SK-MEL-5 (cell line): ENCODE data around the gene MYL11. TPM values are rescaled to one million over a fixed set of nuclear protein-coding genes. Genes with fewer than 3 reads are reported as not detected.
"Not testable (repeated sequence)": the region's sequence is repeated elsewhere in the genome, so short reads cannot be mapped to it uniquely, and the experiment has no call there.

Experiments used
- DNase-seq: peaks from one replicate; pipeline ENCODE4 v3.0.0-alpha.2; 2016; ENCODE audit warnings: low read depth, low spot score
- in situ Hi-C: cut with HindIII; loops from 2 replicates; pipeline ENCODE4 v1.10.0; 2016; ENCODE audit warnings: low sequenced_read_pairs, high pct_unique_total_duplicates, low pct_unique_long_range_greater_than_20kb
- total RNA-seq: library from RNA; depleted of rRNA; stranded (reverse); fragments of >200 nt; shearing (Covaris generic); gene quantifications from 2 replicates; pipeline ENCODE4 v1.2.3, GENCODE V29; 2014

MYL11 gene
- total RNA-seq, 1 experiment from 2014 or later = not detected

- in situ Hi-C loops = no loop called here
- no peak for DNase-seq
Observed at GRCh38 chr16:30379158-30379783, 4.7 kb downstream of the MYL11 start.

GRCh38 chr16:30380072-30380802 lies 5.6 kb downstream of the MYL11 start:
- in situ Hi-C loops = no loop called here
- DNase-seq = no peak

- in situ Hi-C loops = no loop called here
- no peak for DNase-seq
Observed at GRCh38 chr16:30380803-30381208, 6.2 kb downstream of the MYL11 start.

- no peak for DNase-seq
- in situ Hi-C loops = no loop called here
Observed at GRCh38 chr16:30381291-30382041, 6.9 kb downstream of the MYL11 start.

GRCh38 chr16:30382111-30382881 lies 7.7 kb downstream of the MYL11 start, which contains the start of gene SEPTIN1:
TSS of gene SEPTIN1 (minus strand) at chr16:30382561. CDS start at chr16:30382542, 19 bp downstream.
- no peak for DNase-seq
- in situ Hi-C loops = no loop called here

- in situ Hi-C loops = no loop called here
- no peak for DNase-seq
Observed at GRCh38 chr16:30383521-30383920, 8.9 kb downstream of the MYL11 start.

GRCh38 chr16:30394592-30395154 lies 20.1 kb downstream of the MYL11 start:
- DNase-seq = no peak

GRCh38 chr16:30395155-30395991 lies 20.8 kb downstream of the MYL11 start, which contains the start of gene ZNF48:
TSS of gene ZNF48 (plus strand) at chr16:30395420. CDS start at chr16:30395795, 375 bp downstream.
- peak; percentile 28 for DNase-seq
- in situ Hi-C loops = no loop called here

More at GRCh38 chr16:30394592-30395154, 20.1 kb downstream of the MYL11 start:
- in situ Hi-C loops = no loop called here

- no peak for DNase-seq
- in situ Hi-C loops = no loop called here
Observed at GRCh38 chr16:30395992-30396585, 21.5 kb downstream of the MYL11 start.

- in situ Hi-C loops, DNase-seq: not testable (repeated sequence)
Observed at GRCh38 chr16:30396627-30397026, 22.0 kb downstream of the MYL11 start.

- in situ Hi-C loops = no loop called here
Observed at GRCh38 chr16:30397056-30397455, 22.5 kb downstream of the MYL11 start.

GRCh38 chr16:30397776-30398660 lies 23.4 kb downstream of the MYL11 start:
- in situ Hi-C loops = no loop called here
- no peak for DNase-seq

More at GRCh38 chr16:30397056-30397455, 22.5 kb downstream of the MYL11 start:
- no peak for DNase-seq

- no peak for DNase-seq
- in situ Hi-C loops = no loop called here
Observed at GRCh38 chr16:30398661-30399434, 24.2 kb downstream of the MYL11 start.

- DNase-seq = no peak
- in situ Hi-C loops = no loop called here
Observed at GRCh38 chr16:30399435-30400186, 25.0 kb downstream of the MYL11 start.
